Measurements from ENCODE around the gene SPIB.
A peak's percentile ranks its signal among the peaks of the same experiment; 100 is the strongest.

DNA sequence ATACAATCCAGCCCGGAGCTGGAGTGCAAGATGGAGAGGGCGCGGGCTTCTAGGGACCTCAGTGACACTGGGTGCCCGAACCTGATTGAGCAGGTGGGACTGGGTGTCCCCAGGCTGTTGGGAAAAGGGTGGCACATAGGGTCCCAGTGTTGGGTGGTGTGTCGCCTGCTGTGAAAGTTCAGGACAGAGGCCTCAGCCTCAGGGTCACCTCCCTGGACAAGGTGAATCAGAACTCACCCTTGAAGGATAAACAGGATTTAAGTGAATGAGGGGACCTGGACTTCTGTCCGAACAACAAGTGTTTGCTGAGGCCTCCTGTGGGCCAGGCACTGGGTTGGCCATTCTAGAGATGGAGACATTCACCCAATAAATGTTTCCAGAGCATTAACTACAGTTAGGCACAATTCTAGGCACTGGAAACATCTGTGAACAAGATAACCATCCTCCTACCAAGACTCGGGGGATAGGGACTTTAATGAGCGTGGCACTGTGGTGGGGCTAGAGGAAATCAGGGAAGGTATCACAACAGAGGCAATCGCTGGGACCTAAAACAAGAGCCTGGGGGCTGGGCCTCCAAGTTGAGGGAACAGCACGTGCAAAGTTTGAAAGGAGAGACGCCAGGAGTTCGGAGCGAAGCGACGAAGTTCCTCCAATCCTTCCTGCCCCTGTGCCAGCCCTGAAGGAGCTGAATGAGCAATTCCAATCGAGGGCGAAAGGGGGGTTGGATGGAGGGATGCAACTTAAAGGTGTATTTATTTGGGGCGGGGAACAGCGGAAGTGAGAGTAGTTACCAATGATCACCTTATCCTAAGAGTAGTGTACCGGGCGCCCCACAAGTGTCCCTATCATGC is 35.5 kb upstream of the SPIB start:
- no peak for TF ChIP-seq POLR2A (IDR thresholded peaks at IDR 0.05; ENCODE audit: low read depth, low read length)
- no peak for TF ChIP-seq TAF1 (IDR thresholded peaks at IDR 0.05; ENCODE audit: low read depth, low read length)
- no peak for TF ChIP-seq POLR2AphosphoS5 (IDR thresholded peaks at IDR 0.05; ENCODE audit: low read depth, low read length)
- TF ChIP-seq SPI1 (IDR thresholded peaks at IDR 0.05; ENCODE audit: low read depth, low read length), result peak; percentile 34; the same call in 1 of the 2 replicates

Data from GM12891 (cell line).